NCI-H345 treated with DMSO at 0.1 percent for 48 hours (cell line): ENCODE data around the gene SLC16A8.
A peak's percentile ranks its signal among the peaks of the same experiment; 100 is the strongest.
"Not testable (repeated sequence)": the region's sequence is repeated elsewhere in the genome, so short reads cannot be mapped to it uniquely, and the experiment has no call there.

Experiments
- DNase-seq: peaks from one replicate; lab custom pipeline; 2025; ENCODE audit not compliant: unreplicated experiment; lab: John Stamatoyannopoulos, UW

SLC16A8 gene

GRCh38 chr22:38083931-38084631 is at the start of gene SLC16A8:
TSS of gene SLC16A8 (minus strand) at chr22:38084184. CDS start at chr22:38082873, 1,311 bp downstream.
- no peak for DNase-seq

DNA sequence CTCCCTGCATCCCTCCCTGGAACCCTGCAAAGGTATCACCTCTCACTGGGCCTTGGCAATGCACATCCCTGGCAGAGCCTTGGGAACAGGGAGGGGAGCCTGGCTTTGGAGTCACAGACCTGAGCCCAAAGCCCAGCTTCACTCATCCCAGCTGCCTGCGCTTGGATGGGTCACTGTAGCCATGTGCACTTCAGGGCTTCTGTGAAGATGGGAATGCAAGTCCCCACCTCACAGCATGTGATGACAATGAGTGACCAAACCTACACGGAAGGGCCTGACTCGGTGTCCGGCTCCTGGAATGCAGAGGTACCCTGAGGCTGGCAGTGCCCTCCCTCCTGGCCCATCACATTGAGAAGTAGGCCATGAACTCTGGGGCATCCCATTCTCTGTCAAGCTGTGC is 49.3 kb upstream of the SLC16A8 start:
- DNase-seq, result no peak

- no peak for DNase-seq
Observed at GRCh38 chr22:38132794-38133193, 48.8 kb upstream of the SLC16A8 start.

DNA sequence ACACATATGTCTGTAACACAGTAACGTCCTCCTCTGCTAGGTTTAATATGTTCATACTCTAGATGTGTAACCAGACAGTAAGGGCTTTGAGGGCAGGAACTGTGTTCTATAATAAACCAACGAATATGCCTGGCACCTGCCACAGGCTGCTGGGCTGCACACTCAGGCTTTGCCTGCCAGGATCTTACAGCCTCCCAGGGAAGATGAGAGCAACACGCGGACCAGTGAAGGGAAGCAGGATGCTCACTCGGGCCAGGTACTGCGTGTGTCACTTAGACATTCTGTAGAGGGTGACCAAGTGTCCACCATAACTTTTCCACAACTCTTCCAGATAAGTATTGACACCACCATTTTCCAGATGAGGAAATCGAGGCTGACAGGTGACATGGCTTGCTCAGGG is 48.2 kb upstream of the SLC16A8 start:
- DNase-seq, result no peak

GRCh38 chr22:38131399-38131798 is 47.4 kb upstream of the SLC16A8 start:
- no peak for DNase-seq

DNA sequence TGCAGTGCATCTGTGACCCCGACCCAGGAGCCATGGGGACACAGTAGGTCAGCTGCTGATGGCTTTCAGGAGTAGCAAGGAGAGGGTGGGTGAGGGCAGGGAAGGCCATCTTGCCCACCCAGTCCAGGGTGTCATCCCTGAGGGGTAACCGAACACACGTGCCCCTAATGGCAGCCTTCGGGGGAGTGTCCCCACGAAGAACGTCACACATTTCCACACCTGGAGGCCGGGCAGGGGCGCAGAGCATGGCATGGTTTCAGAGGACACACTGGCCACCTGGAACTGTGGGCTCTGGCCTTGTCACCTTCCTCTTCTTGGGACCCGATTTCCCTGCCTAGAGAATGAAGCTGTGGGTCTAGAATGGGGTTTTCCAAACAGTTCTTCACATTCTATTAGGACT is 45.9 kb upstream of the SLC16A8 start:
- DNase-seq, result no peak

- DNase-seq, result no peak
Observed at GRCh38 chr22:38129021-38129420, 45.0 kb upstream of the SLC16A8 start.

- DNase-seq, result no peak
Observed at GRCh38 chr22:38127869-38128268, 43.9 kb upstream of the SLC16A8 start.

DNA sequence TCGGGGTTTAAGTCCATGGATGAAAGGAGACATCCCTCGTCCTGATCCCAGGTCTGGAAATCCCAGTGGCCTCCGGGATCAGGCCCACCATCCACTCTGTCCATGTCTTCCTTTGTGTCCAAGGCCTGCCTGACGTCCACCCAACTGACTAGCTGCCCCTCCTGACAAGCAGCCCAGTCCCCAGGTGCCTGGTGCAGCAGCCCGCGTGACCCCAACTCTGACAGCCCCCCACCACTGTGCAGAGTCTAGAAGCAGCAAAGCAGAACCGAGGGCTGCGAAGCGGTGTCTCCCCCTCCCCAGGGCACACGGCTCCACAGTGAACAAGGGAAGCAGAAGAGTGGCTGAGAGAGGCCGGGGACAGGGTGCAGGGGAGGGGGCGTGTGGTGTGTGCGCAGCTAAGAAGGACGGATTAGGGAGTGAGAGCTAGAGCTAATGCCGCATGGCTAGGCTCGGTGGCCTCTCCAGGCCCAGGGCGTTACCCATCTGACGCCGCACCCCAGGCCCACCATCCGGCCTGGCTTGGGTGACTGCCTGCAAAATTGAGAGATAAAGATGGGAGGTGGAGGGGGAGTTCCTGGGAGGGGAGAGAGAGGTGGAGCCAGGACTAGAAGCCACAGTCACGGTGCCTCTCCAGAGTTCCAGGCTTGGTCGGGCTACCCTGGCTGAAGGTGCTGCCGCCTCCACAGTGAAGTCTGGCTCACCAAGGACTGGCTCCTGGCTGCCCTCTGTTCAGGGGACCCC is 43.1 kb upstream of the SLC16A8 start:
- no peak for DNase-seq

DNA sequence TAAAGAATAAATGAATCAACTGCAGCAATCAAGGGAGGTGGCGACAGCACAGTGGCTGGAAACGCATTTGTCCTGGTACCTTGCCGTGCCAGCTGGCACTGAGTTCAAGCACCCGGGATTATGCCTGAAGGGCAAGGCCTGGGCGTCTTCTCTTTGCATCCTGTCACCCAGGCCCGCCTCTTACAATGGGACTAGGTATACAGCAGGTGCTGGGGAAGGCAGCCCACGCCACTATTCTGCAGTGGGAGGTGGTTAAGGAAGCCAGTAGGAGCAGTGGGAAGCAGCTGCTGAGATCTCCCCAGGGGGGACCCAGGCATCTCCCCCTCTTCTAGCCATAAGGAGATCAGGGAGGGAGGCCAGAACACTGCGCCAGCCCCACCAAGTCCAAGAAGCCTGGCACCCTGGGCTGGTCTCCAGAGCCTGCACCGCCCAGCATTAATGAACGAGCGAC is 41.8 kb upstream of the SLC16A8 start:
- no peak for DNase-seq

DNA sequence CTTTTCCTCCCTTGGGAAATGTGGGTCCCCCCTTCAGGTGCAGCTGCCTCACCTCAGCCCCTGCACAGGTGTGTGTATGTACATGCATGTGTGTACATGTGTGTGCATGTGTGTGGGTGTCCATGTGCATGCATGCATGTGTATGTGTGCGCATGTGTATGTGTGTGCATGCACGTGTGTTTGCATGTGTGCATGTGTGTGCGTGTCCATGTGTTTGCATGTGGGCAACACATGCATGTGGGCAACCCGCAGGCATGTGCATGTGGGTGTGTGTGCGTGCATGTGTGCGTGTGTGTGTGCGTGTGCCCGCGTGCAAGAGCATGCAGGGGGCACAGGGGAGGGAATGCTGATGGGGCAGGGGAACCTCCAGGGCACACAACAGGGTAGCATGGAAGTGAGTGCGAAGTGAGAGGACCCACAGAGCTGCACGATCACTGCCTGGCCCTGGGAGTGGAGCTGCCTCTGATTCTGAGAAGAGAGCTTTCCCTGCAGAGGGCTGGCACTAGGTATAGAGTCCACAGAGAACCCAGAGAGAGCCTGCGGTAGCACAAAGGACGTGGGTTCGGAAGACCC is 41.1 kb upstream of the SLC16A8 start:
- DNase-seq, result no peak

DNA sequence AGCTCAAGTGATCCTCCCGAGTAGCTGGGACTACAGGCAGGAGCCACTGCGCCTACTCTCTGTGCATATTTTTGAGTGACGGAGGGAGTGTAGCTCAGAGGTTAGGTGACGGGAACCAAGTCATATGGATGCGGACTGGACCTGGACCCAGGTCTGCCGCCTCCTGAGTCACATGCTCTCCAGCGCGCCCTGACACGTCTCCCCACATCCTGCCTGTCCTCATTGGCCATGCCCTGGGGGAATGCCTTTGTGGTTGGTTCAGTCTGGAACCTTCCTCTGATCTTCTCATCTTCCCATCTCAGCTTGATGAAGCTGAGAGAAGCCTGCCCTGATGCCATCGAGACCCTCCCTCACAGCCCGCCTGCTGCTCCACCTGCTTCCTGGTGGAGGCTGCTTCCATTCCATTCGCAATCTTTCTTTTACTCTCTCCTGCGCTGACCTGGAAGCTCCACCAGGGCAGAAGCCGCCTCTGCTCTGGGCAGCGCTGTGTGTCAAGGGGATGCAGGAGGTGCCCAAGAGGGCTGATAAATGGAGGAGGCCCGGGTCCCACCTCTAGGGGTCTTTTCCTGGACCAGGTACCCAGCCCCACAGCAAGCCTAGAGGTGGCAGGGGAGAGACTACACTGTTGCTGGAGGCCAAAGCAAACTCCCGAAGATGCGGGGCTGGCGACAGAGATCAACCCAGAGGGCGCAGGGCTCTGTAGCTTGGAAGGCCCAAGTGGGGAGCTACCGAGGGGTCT is 40.4 kb upstream of the SLC16A8 start:
- DNase-seq, result no peak

DNA sequence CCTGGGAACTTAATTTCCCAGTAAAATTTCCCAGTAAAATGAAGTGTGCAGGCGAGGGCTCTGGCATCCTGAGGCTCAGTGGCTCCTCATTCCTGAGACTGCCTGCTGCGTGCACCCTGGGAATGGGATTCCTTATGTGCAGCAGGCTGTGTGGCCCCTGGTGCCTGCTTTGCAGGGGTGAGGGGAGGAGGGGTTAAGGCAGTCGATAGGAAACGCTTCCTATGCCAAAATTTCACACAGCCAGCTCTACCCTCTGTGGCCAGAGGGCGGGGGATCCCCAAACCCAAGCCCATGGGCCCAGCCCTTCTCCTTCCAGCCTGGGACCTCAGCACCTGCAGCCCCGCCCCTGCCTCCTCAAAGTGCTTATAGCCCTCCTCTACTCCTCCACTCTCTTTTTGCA is 38.6 kb upstream of the SLC16A8 start:
- DNase-seq, result no peak

DNA sequence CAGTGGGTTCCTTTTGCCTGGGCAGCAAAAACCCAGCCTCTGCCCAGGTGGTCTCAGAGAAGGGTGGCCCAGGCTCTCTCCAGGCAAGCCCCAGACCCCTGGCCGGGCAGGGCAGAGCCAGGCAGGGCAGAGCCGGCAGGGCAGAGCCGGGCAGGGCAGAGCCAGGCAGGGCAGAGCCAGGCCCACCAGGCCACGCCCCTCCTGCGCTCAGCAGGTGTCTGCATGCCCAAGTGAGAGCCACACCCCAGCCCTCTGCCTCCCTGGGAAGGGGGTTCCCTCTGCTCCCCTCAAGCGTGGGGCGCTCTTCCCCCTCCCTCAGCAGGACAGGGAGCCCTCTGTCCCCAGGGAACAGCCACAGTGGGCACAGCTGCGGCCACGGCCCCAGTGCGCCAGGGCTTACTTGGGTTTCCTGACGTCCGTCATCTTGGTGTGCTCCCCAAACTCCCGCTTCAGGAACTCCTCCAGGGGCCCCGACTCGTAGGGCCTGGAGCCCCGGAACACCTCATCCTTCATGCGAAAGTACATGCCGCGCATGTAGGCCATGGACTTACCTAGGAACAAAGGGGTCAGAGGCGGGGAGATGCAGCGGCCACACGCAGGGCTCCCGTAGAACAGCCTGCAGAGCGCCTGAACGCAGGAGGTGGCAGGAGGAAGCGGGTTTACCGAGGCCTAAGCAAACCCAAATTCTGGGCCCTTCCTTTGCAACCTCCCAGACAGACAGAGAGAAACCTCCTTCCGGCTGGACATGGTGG is 36.6 kb upstream of the SLC16A8 start:
- DNase-seq, result no peak

- not testable (repeated sequence) for DNase-seq
Observed at GRCh38 chr22:38118747-38119146, 34.8 kb upstream of the SLC16A8 start.

DNA sequence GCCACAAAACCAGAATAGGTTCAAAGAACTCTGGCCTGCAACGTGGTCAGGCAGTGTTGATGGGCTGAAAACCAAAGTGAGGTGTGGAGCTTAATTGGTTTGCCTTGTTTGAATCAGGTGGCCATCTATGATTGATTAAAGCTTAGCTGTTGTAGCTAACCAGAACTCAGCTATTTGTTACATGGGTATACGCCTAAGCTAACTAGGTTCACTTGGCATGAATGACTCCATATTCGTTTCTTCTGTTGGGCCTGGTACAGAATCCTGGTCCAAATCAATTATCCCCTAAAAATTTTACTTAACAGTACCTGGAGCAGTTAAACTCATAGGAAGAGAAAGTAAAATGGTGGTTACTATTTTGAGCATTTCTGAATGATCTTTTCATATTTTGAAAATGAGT is 34.2 kb upstream of the SLC16A8 start:
- DNase-seq, result no peak

DNA sequence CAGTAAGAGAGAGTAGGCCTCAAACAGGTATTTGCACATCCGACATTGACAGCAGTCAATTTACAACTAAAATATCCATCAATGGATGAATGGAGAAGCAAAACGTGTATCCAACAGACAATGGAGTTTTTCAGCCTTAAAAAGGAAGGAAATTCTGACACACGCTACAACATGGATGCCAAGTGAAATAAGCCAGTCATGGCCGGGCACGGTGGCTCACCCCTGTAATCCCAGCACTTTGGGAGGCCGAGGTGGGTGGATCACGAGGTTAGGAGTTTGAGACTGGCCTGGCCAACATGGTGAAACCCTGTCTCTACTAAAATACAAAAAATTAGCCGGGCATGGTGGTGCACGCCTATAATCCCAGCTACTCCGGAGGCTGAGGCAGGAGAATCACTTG is 33.6 kb upstream of the SLC16A8 start:
- not testable (repeated sequence) for DNase-seq

GRCh38 chr22:38115423-38116205 is 31.6 kb upstream of the SLC16A8 start:
- DNase-seq, result no peak

DNA sequence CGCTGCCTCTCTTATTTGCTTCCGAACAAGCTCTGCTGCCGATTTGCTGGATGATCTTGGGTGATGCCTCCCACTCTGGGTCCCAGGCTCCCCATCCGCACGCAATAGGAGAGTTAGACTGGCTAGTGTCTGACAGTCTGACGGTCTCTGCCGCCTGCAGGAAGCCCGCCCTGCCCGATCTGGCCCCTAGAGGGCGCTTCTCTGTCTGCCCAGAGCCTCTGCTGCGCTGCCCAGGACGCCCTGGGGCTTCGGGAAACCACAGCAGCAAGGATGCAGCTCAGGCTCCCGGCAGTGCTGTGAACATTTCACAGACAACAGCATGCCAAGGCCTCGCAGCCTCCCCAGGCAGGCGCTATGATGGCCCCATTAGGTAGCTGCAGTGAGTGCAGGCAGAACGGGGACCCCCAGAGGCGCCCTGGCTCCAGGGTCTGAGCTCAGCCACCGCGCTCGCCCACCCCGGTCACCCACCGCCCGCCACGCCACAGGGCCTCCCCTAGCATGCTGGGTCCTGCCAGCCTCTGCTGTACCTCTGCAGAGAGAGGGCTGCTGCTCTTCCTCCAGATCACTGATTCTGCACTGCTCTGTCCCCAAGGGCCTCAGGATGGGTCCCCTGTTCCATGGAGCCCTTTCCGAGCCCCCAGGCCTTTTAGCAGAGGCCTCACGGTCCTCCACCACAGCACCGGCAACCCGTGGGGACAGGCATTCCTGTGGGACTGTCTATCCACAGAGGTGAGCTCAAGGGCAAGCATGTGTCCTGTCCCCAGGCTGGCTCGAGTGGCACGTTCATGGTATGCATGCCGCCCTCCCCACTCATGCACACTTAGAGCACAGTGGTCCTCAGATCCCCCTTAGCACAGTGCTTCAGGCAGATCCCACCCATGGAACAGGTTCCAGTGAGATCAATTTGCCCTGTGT is 30.8 kb upstream of the SLC16A8 start:
- peak; percentile 5 for DNase-seq
